Measurements from ENCODE around the gene GRPEL1.

GRCh38 chr4:7029212-7029611 is 38.7 kb downstream of the GRPEL1 start:
- TF ChIP-seq CTCF (IDR thresholded peaks at IDR 0.05) (no peak), EP300 (IDR thresholded peaks at IDR 0.05) (no peak), POLR2A (IDR thresholded peaks at IDR 0.05) (no peak)
